ENCODE results near the gene SLC35F3. TPM values are rescaled to one million over a fixed set of nuclear protein-coding genes. Genes with fewer than 3 reads are reported as not detected.

Gene SLC35F3
- total and polyA plus RNA-seq, 9 of the 15 experiments (the other 6 are each of a cell fraction or from before 2014, with no cell fraction given), result 0.04 to 0.07 (median 0.04) TPM; not detected in 6

- Histone ChIP-seq H3K4me1 (replicated peaks in 1 of 2; ENCODE audit: control insufficient read depth in 2 of 2, insufficient read depth in 2 of 2, low read length in 2 of 2) (peaks cover 16 to 17% of the 10 kb centered on the region in 2 experiments), H2AFZ (ENCODE audit: low read depth, low read length) (peak overlapping the region; percentile 88), H3K4me2 (ENCODE audit: insufficient read depth, low read length) (peak overlapping the region; percentile 53), H3K27me3 (ENCODE audit: control insufficient read depth in 2 of 2, insufficient read depth in 2 of 2, low read length in 2 of 2) (no peaks in the 10 kb centered on the region), H3K79me2 (ENCODE audit: control insufficient read depth, insufficient read depth, low read length) (no peaks in the 10 kb centered on the region), H3K4me3 (no peak overlapping the region), H3K36me3 (ENCODE audit: control insufficient read depth, insufficient read depth, low read length) (no peaks in the 10 kb centered on the region), H3K27ac (ENCODE audit: extremely low read depth, low read depth, low read length) (peak overlapping the region; percentile 69; the same call in 2 of the 3 replicates), H3K9me3 (replicated peaks; ENCODE audit: control insufficient read depth, insufficient read depth, low read depth, low read length) (no peaks in the 10 kb centered on the region), H3K9me1 (ENCODE audit: control insufficient read depth, insufficient read depth, low read length) (no peaks in the 10 kb centered on the region), H3K9ac (ENCODE audit: insufficient read depth in 1 of 2, low read depth in 2 of 2, low read length in 2 of 2) (no peak overlapping the region; a peak in 1 of 4 replicates), H4K20me1 (replicated peaks; ENCODE audit: control insufficient read depth, insufficient read depth, low read length) (no peaks in the 10 kb centered on the region)
- CTCF ChIA-PET (ENCODE audit: low intra/inter-chr PET ratio), result no interaction called here
- BruUV-seq (replicated peaks), result no TSS peak
- 15% methylated on average over 7 of the region's 7 CpGs for WGBS (ENCODE audit: insufficient coverage, low coverage, missing lambda C conversion rate)
- ATAC-seq (peak; percentile 97), DNase-seq (ENCODE audit: extremely low read depth in 1 of 4, low spot score in 3 of 4) (peak; percentile 52 to 84 (median 68)), FAIRE-seq (peak; percentile 95)
- POLR2A ChIA-PET, result interaction anchor here (0.6 to 2.0 kb wide), 8 partner anchors 12 to 1350 kb away, joined by 3 to 8 read pairs (median 4); no protein-coding TSS in a partner anchor
- intact Hi-C loops (cut with micrococcal nuclease), result no loop called here
- in situ Hi-C loops (cut with MboI), result no loop called here
- no peak for TF ChIP-seq ATF6 (CRISPR knock-in tag; IDR thresholded peaks at IDR 0.05)
- peak; percentile 76; the same call in 1 of the 2 replicates for TF ChIP-seq CREB5 (CRISPR knock-in tag; IDR thresholded peaks at IDR 0.05)
- no peak for TF ChIP-seq ZFP91 (CRISPR knock-in tag; IDR thresholded peaks at IDR 0.05)
- no peak for TF ChIP-seq TCF7L2 (IDR thresholded peaks at IDR 0.05; ENCODE audit: low read depth, low read length)
- no peak for TF ChIP-seq ZNF146 (CRISPR knock-in tag; IDR thresholded peaks at IDR 0.05; ENCODE audit: unreplicated experiment)
- TF ChIP-seq ELF4 (CRISPR knock-in tag; IDR thresholded peaks at IDR 0.05), result peak; percentile 7
- TF ChIP-seq NFATC3 (IDR thresholded peaks at IDR 0.05), result no peak
- no peak for TF ChIP-seq AFF4 (CRISPR knock-in tag; IDR thresholded peaks at IDR 0.05)
- TF ChIP-seq ZNF347 (CRISPR knock-in tag; IDR thresholded peaks at IDR 0.05; ENCODE audit: low read depth), result no peak
- no peak for TF ChIP-seq ZBTB7A (IDR thresholded peaks at IDR 0.05; ENCODE audit: borderline replicate concordance, control insufficient read depth, low read depth, low read length)
- TF ChIP-seq FOXP1 (CRISPR knock-in tag; IDR thresholded peaks at IDR 0.05), result no peak
- TF ChIP-seq NCOA1 (IDR thresholded peaks at IDR 0.05; ENCODE audit: low read depth), result peak; percentile 79
Measured at GRCh38 chr1:233972951-233973635, 68.6 kb downstream of the SLC35F3 start.

All from K562 (cell line).